Measurements from ENCODE around the gene ACTA2.

ACTA2 gene

GRCh38 chr10:88898727-88899126 is 53.8 kb downstream of the ACTA2 start:
- no peak for TF ChIP-seq TAF1 (IDR thresholded peaks at IDR 0.05; ENCODE audit: borderline replicate concordance, insufficient read depth, low read length)
- no peak for TF ChIP-seq FOXP2 (optimal IDR thresholded peaks at IDR 0.05; ENCODE audit: borderline replicate concordance, extremely low read depth, extremely low read length, insufficient read depth)
- no peak for TF ChIP-seq REST (IDR thresholded peaks at IDR 0.05; ENCODE audit: insufficient read depth in 1 of 2, low read depth in 2 of 2, low read length in 2 of 2)
- no peak for TF ChIP-seq SIN3A (IDR thresholded peaks at IDR 0.05; ENCODE audit: borderline replicate concordance, insufficient read depth, low read length)

GRCh38 chr10:88896994-88897853 is 55.3 kb downstream of the ACTA2 start:
- TF ChIP-seq TAF1 (IDR thresholded peaks at IDR 0.05; ENCODE audit: borderline replicate concordance, insufficient read depth, low read length) (no peak), POLR2AphosphoS5 (IDR thresholded peaks at IDR 0.05; ENCODE audit: low read depth, low read length) (no peak), REST (IDR thresholded peaks at IDR 0.05; ENCODE audit: insufficient read depth in 1 of 2, low read depth in 2 of 2, low read length in 2 of 2) (no peak)

DNA sequence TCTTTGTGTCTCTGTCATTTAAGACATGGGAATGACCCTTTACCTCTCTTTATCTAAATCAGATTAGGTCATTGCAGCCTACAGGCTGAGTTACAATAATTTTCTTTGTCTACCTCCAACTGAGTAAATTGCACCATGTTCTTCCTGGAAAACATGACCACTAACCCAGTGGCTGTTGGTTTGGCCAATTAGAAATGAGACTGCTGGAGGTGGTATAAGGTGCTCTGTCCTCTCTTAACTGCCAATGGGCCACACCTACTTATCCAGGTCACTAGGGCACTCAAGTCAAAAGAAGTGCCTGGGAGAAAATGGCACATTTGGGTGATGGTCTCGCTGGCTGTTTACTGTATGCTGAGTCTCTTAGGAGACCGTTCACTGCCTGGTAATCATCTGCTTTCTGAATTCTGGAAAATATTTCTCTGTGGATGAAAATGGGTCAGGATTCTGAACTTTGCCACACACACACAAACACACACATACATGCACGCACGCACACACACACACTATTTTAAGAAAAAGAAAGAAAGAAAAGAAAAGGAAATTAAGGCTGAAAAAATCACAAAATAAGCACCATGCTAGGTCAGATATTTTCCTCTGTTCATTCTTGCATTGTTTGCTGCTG is 56.1 kb downstream of the ACTA2 start:
- TF ChIP-seq TAF1 (IDR thresholded peaks at IDR 0.05; ENCODE audit: borderline replicate concordance, insufficient read depth, low read length) (no peak), POLR2AphosphoS5 (IDR thresholded peaks at IDR 0.05; ENCODE audit: low read depth, low read length) (no peak), FOXP2 (optimal IDR thresholded peaks at IDR 0.05; ENCODE audit: borderline replicate concordance, extremely low read depth, extremely low read length, insufficient read depth) (no peak), SIN3A (IDR thresholded peaks at IDR 0.05; ENCODE audit: borderline replicate concordance, insufficient read depth, low read length) (no peak), REST (IDR thresholded peaks at IDR 0.05; ENCODE audit: insufficient read depth in 1 of 2, low read depth in 2 of 2, low read length in 2 of 2) (no peak)

- TF ChIP-seq SIN3A (IDR thresholded peaks at IDR 0.05; ENCODE audit: borderline replicate concordance, insufficient read depth, low read length): no peak
- TF ChIP-seq POLR2AphosphoS5 (IDR thresholded peaks at IDR 0.05; ENCODE audit: low read depth, low read length): no peak
- no peak for TF ChIP-seq REST (IDR thresholded peaks at IDR 0.05; ENCODE audit: insufficient read depth in 1 of 2, low read depth in 2 of 2, low read length in 2 of 2)
Observed at GRCh38 chr10:88895250-88895649, 57.3 kb downstream of the ACTA2 start.

Data from PFSK-1 (cell line).